H9 (cell line): ENCODE data around the gene CD247. TPM values are rescaled to one million over a fixed set of nuclear protein-coding genes. Genes with fewer than 3 reads are reported as not detected.

Source experiments
- DNase-seq: peaks from one replicate; pipeline ENCODE4 v3.0.0-alpha.2; 2017
- H2AFZ ChIP-seq: one replicate; pipeline ENCODE4 v1.6.1; 2013; ENCODE audit warnings: mild to moderate bottlenecking, low read length, control low read depth, moderate library complexity
- H2AK5ac ChIP-seq: 2 replicates; pipeline ENCODE4 v1.6.1; 2013; ENCODE audit warnings: low read length, control low read depth, mixed read lengths; ENCODE audit not compliant: insufficient read length
- H2BK120ac ChIP-seq: one replicate; pipeline ENCODE4 v1.6.1; 2013; ENCODE audit warnings: low read depth, mild to moderate bottlenecking, low read length, control low read depth, inconsistent platforms; ENCODE audit not compliant: poor library complexity, severe bottlenecking
- H2BK12ac ChIP-seq: 2 replicates; pipeline ENCODE4 v1.6.1; 2013; ENCODE audit warnings: low read length, control low read depth, mixed read lengths, low read depth; ENCODE audit not compliant: insufficient read length
- H2BK15ac ChIP-seq: 2 replicates; pipeline ENCODE4 v1.6.1; 2013; ENCODE audit warnings: low read depth, low read length, control low read depth
- H2BK20ac ChIP-seq: one replicate; pipeline ENCODE4 v1.6.1; 2013; ENCODE audit warnings: low read depth, mild to moderate bottlenecking, low read length, control low read depth, inconsistent platforms; ENCODE audit not compliant: poor library complexity, severe bottlenecking
- H2BK5ac ChIP-seq: 2 replicates; pipeline ENCODE4 v1.6.1; 2013; ENCODE audit warnings: low read length, control low read depth, mixed read lengths; ENCODE audit not compliant: insufficient read length
- H3K14ac ChIP-seq: 2 replicates; pipeline ENCODE4 v1.6.1; 2013; ENCODE audit warnings: low read length, control low read depth; ENCODE audit not compliant: insufficient read depth
- H3K18ac ChIP-seq: 2 replicates; pipeline ENCODE4 v1.6.1; 2013; ENCODE audit warnings: low read depth, mild to moderate bottlenecking, mixed read lengths, low read length, control low read depth; ENCODE audit not compliant: insufficient read length
- H3K23ac ChIP-seq: 2 replicates; pipeline ENCODE4 v1.6.1; 2013; ENCODE audit warnings: low read length, control low read depth, mixed read lengths, low read depth; ENCODE audit not compliant: insufficient read length
- H3K23me2 ChIP-seq: 2 replicates; pipeline ENCODE4 v1.6.1; 2013; ENCODE audit warnings: low read depth, mild to moderate bottlenecking, mixed read lengths, low read length, control low read depth; ENCODE audit not compliant: insufficient read length, poor library complexity, severe bottlenecking
- H3K27ac ChIP-seq: 2 replicates; pipeline ENCODE4 v1.5.1; 2013; ENCODE audit warnings: low read length, control low read depth, mixed read lengths, low read depth; ENCODE audit not compliant: insufficient read length
- H3K27me3 ChIP-seq: 2 replicates; pipeline ENCODE4 v1.6.1; 2013; ENCODE audit warnings: low read length, control low read depth, inconsistent platforms; ENCODE audit not compliant: insufficient read depth
- H3K4ac ChIP-seq: 2 replicates; pipeline ENCODE4 v1.6.1; 2013; ENCODE audit warnings: low read depth, mild to moderate bottlenecking, control low read depth, inconsistent platforms, low read length, moderate library complexity
- H3K4me1 ChIP-seq: 2 replicates; pipeline ENCODE4 v1.6.1; 2013; ENCODE audit warnings: low read length, control low read depth, inconsistent platforms; ENCODE audit not compliant: insufficient read depth
- H3K4me2 ChIP-seq: 2 replicates; pipeline ENCODE4 v1.6.1; 2013; ENCODE audit warnings: low read length, control low read depth, mixed read lengths; ENCODE audit not compliant: insufficient read length, insufficient read depth
- H3K56ac ChIP-seq: 2 replicates; pipeline ENCODE4 v1.6.1; 2013; ENCODE audit warnings: low read depth, mild to moderate bottlenecking, mixed read lengths, low read length, control low read depth; ENCODE audit not compliant: insufficient read length
- H3K79me1 ChIP-seq: 2 replicates; pipeline ENCODE4 v1.6.1; 2013; ENCODE audit warnings: low read depth, mild to moderate bottlenecking, moderate library complexity, low read length, control low read depth, inconsistent platforms; ENCODE audit not compliant: insufficient read depth, poor library complexity, severe bottlenecking
- H3K79me2 ChIP-seq: 2 replicates; pipeline ENCODE4 v1.6.1; 2013; ENCODE audit warnings: low read length, control low read depth, inconsistent platforms; ENCODE audit not compliant: insufficient read depth
- H3K9ac ChIP-seq: 2 replicates; pipeline ENCODE4 v1.6.1; 2013; ENCODE audit warnings: low read length, control low read depth, mixed read lengths; ENCODE audit not compliant: insufficient read length; ENCODE audit errors: extremely low read depth
- H3K9me3 ChIP-seq: one replicate; pipeline ENCODE4 v1.6.1; 2013; ENCODE audit warnings: low read depth, low read length, inconsistent platforms; ENCODE audit not compliant: control insufficient read depth
- H3T11ph ChIP-seq: one replicate; pipeline ENCODE4 v1.6.1; 2013; ENCODE audit warnings: mild to moderate bottlenecking, low read length, control low read depth, inconsistent platforms
- H4K20me1 ChIP-seq: one replicate; pipeline ENCODE4 v1.6.1; 2013; ENCODE audit not compliant: control insufficient read depth, insufficient read length, insufficient read depth
- H4K5ac ChIP-seq: 2 replicates; pipeline ENCODE4 v1.6.1; 2013; ENCODE audit warnings: low read depth, mild to moderate bottlenecking, mixed read lengths, low read length, control low read depth; ENCODE audit not compliant: insufficient read length
- H4K8ac ChIP-seq: replicated peaks from 2 replicates; pipeline ENCODE4 v1.6.1; 2013; ENCODE audit warnings: low read length, control low read depth, mixed read lengths, low read depth; ENCODE audit not compliant: insufficient read length
- H4K91ac ChIP-seq: 2 replicates; pipeline ENCODE4 v1.6.1; 2013; ENCODE audit warnings: low read depth, mild to moderate bottlenecking, moderate library complexity, mixed read lengths, low read length, control low read depth; ENCODE audit not compliant: insufficient read length
- H3K27ac Mint-ChIP-seq, 3 experiments: 2 replicates in 2 of 3; 3 replicates in 1 of 3; pipeline ENCODE4 v1.8.0; 2020 to 2021; ENCODE audit warnings: mixed read lengths in 3 of 3, mild to moderate bottlenecking in 1 of 3, moderate library complexity in 1 of 3
- H3K27me3 Mint-ChIP-seq: 2 replicates; pipeline ENCODE4 v1.8.0; 2021; ENCODE audit warnings: low read depth, mild to moderate bottlenecking, moderate library complexity, mixed read lengths
- H3K36me3 Mint-ChIP-seq, 3 experiments: 2 replicates in 2 of 3; 3 replicates in 1 of 3; pipeline ENCODE4 v1.8.0; 2020 to 2021; ENCODE audit warnings: low read depth in 3 of 3, mixed read lengths in 3 of 3; ENCODE audit not compliant: insufficient read depth in 1 of 3
- H3K4me1 Mint-ChIP-seq, 2 experiments: 2 replicates each; pipeline ENCODE4 v1.8.0; 2020; ENCODE audit warnings: mixed read lengths in 2 of 2
- H3K4me3 Mint-ChIP-seq, 2 experiments: 2 replicates in 1 of 2; 3 replicates in 1 of 2; pipeline ENCODE4 v1.8.0; 2020 to 2021; ENCODE audit warnings: mild to moderate bottlenecking in 2 of 2, mixed read lengths in 2 of 2, moderate library complexity in 1 of 2
- H3K9me3 Mint-ChIP-seq, 2 experiments: 2 replicates in 1 of 2; 3 replicates in 1 of 2; pipeline ENCODE4 v1.8.0; 2020; ENCODE audit warnings: mild to moderate bottlenecking in 2 of 2, mixed read lengths in 2 of 2, moderate library complexity in 1 of 2
- WGBS: extraction: QIAGEN DNeasy Blood & Tissue Kit; methylation state at CpG from one replicate; pipeline ENCODE4 v1.1.7; 2013; ENCODE audit warnings: missing lambda C conversion rate, low lambda C conversion rate, mixed read lengths; ENCODE audit not compliant: insufficient read length; ENCODE audit errors: extremely low coverage; 5-methylcytosine and 5-hydroxymethylcytosine counted together
- total RNA-seq: library from RNA; stranded (reverse); gene quantifications from 2 replicates; pipeline ENCODE4 v1.2.1, GENCODE V29; 2021
- TF ChIP-seq, protein P1 (sequence below): fragments of 200-600 bp; sonication (generic); conservative IDR thresholded peaks from 3 replicates; pipeline ENCODE4 v1.8.0; 2021; ENCODE audit warnings: antibody characterized with exemption, mild to moderate bottlenecking

CD247 gene
- total RNA-seq, 1 experiment from 2014 or later, result 1.2 TPM

DNA sequence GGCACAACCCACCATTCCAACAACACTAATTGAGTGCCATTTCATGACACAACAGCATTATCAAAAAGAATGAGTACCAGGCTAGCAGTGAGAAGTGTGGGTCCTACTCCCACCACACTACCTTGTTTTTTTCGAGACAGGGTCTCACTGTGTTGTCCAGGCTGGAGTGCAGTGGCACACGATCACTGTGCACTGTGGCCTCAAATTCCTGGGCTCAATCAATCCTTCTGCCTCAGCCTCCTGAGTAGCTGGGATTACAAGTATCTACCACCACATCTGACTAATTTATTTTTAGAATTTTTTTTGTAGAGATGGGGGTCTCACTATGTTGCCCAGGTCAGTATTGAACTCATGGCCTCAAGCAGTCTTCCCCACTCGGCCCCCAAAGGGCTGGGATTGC is 30.7 kb downstream of the CD247 start:
- Mint-ChIP-seq H3K27me3 (peaks cover 12% of the 10 kb centered on the region), H3K36me3 (no peaks in the 10 kb centered on the region; a peak in 1 of 7 replicates), H3K4me1 (peaks cover 45 to 59% of the 10 kb centered on the region in 2 experiments), H3K9me3 (peaks cover 0 to 4% of the 10 kb centered on the region in 2 experiments; a peak in 1 of 5 replicates), H3K27ac (no peak overlapping the region), H3K4me3 (no peak overlapping the region)
- no peak overlapping the region for H4K5ac ChIP-seq
- no peak overlapping the region for H2BK5ac ChIP-seq
- no peak overlapping the region for H3K4ac ChIP-seq
- no peak overlapping the region for H3K18ac ChIP-seq
- no peak overlapping the region for H2BK20ac ChIP-seq
- no peak overlapping the region for H3T11ph ChIP-seq
- H2AFZ ChIP-seq, result no peak overlapping the region
- H3K9ac ChIP-seq, result no peak overlapping the region
- H3K9me3 ChIP-seq, result no peaks in the 10 kb centered on the region
- H2BK120ac ChIP-seq, result no peak overlapping the region
- no peaks in the 10 kb centered on the region for H3K79me1 ChIP-seq
- no peak overlapping the region for H4K8ac ChIP-seq
- no peaks in the 10 kb centered on the region for H3K23me2 ChIP-seq
- no peaks in the 10 kb centered on the region for H3K27me3 ChIP-seq
- no peak overlapping the region for H2BK12ac ChIP-seq
- no peak overlapping the region for H3K27ac ChIP-seq
- no peak overlapping the region for H3K14ac ChIP-seq
- no CpG with 5 or more reads among the region's 3 CpGs for WGBS
- H2AK5ac ChIP-seq, result no peak overlapping the region
- H3K23ac ChIP-seq, result no peak overlapping the region
- H3K79me2 ChIP-seq, result no peaks in the 10 kb centered on the region
- no peak overlapping the region for H3K4me2 ChIP-seq
- H3K4me1 ChIP-seq, result no peaks in the 10 kb centered on the region; the same call in 1 of the 2 replicates
- no peak for DNase-seq
- H4K20me1 ChIP-seq, result no peaks in the 10 kb centered on the region
- TF ChIP-seq, protein P1, sequence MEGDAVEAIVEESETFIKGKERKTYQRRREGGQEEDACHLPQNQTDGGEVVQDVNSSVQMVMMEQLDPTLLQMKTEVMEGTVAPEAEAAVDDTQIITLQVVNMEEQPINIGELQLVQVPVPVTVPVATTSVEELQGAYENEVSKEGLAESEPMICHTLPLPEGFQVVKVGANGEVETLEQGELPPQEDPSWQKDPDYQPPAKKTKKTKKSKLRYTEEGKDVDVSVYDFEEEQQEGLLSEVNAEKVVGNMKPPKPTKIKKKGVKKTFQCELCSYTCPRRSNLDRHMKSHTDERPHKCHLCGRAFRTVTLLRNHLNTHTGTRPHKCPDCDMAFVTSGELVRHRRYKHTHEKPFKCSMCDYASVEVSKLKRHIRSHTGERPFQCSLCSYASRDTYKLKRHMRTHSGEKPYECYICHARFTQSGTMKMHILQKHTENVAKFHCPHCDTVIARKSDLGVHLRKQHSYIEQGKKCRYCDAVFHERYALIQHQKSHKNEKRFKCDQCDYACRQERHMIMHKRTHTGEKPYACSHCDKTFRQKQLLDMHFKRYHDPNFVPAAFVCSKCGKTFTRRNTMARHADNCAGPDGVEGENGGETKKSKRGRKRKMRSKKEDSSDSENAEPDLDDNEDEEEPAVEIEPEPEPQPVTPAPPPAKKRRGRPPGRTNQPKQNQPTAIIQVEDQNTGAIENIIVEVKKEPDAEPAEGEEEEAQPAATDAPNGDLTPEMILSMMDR, result no peak
- no peak overlapping the region for H2BK15ac ChIP-seq
- H3K56ac ChIP-seq, result no peak overlapping the region
- H4K91ac ChIP-seq, result no peak overlapping the region
